A549 (cell line): ENCODE results near the gene TP53INP2. TPM values are rescaled to one million over a fixed set of nuclear protein-coding genes. Genes with fewer than 3 reads are reported as not detected.
"Not testable (repeated sequence)": the region's sequence is repeated elsewhere in the genome, so short reads cannot be mapped to it uniquely, and the experiment has no call there.

ENCODE experiments used
- ATAC-seq, 2 experiments: fragments of 200-7000 bp in 1 of 2; fragments of >200 bp in 1 of 2; cut with Nextera tagmentation in 1 of 2; cut with Tn5 transposase in 1 of 2; 3 replicates each; pipeline versions ENCODE4 v1.8.0 to v1.9.1; 2018 to 2020; ENCODE audit warnings: mild to moderate bottlenecking in 1 of 2, moderate library complexity in 1 of 2
- CTCF ChIA-PET: fragments of 300-600 bp; sonication (Branson Sonifier 250); formaldehyde crosslinking; extraction: SDS; loops from one replicate; lab custom pipeline; 2021; ENCODE audit warnings: antibody characterized with exemption, inconsistent platforms; lab: Yijun Ruan, JAX
- POLR2A ChIA-PET: fragments of 350-600 bp; formaldehyde crosslinking; extraction: SDS; loops from one replicate; lab custom pipeline; 2021; ENCODE audit warnings: antibody characterized with exemption, inconsistent platforms; lab: Yijun Ruan, JAX
- DNase-seq, 2 experiments: peaks; one replicate each; pipeline versions ENCODE4 v3.0.0 to v3.0.0-alpha.2; 2011 to 2016; ENCODE audit warnings: low read depth in 1 of 2, low spot score in 1 of 2
- FAIRE-seq: peaks from 2 replicates; lab custom pipeline; 2011; peaks lifted over from hg19 to GRCh38; lab: Jason Lieb, UNC
- H3K27ac ChIP-seq, 2 experiments: fragments of >200 bp; sonication (Bioruptor Twin); formaldehyde crosslinking; 3 replicates each; pipeline ENCODE4 v1.5.1; 2016 to 2017
- H3K4me1 ChIP-seq: fragments of >200 bp; sonication (Bioruptor Twin); formaldehyde crosslinking; 3 replicates; pipeline ENCODE4 v1.6.1; 2016
- H3K4me2 ChIP-seq: fragments of >200 bp; sonication (Bioruptor Twin); formaldehyde crosslinking; 3 replicates; pipeline ENCODE4 v1.6.1; 2016
- H3K4me3 ChIP-seq: fragments of >200 bp; sonication (Bioruptor Twin); formaldehyde crosslinking; 3 replicates; pipeline ENCODE4 v1.5.1; 2016
- H3K9me3 ChIP-seq: fragments of >200 bp; sonication (Bioruptor Twin); formaldehyde crosslinking; 3 replicates; pipeline ENCODE4 v1.6.1; 2016
- CBX8 ChIP-seq: fragments of 200-600 bp; sonication (generic); IDR thresholded peaks from 2 replicates; pipeline ENCODE4 v1.6.1; 2016
- CEBPB ChIP-seq, 2 experiments: fragments of >200 bp in 1 of 2; sonication (Bioruptor Twin) in 1 of 2; formaldehyde crosslinking in 1 of 2; IDR thresholded peaks; 2 replicates each; pipeline ENCODE4 v1.6.1; 2012 to 2016
- CHD2 ChIP-seq: fragments of 150-350 bp; IDR thresholded peaks from 2 replicates; pipeline ENCODE4 v1.6.1; 2014; ENCODE audit warnings: low read length; ENCODE audit not compliant: partially characterized antibody
- CHD4 ChIP-seq: fragments of 200-600 bp; sonication (generic); IDR thresholded peaks from 2 replicates; pipeline ENCODE4 v1.6.1; 2016; ENCODE audit warnings: antibody characterized with exemption, mild to moderate bottlenecking, borderline replicate concordance
- EHMT2 ChIP-seq: fragments of 200-600 bp; sonication (generic); IDR thresholded peaks from 2 replicates; pipeline ENCODE4 v1.6.1; 2016; ENCODE audit warnings: antibody characterized with exemption, low read depth, mild to moderate bottlenecking, moderate library complexity
- FOSL2 ChIP-seq, 2 experiments: fragments of 450-650 bp in 1 of 2; fragments of >200 bp in 1 of 2; sonication (Bioruptor Twin) in 1 of 2; formaldehyde crosslinking; IDR thresholded peaks; 2 replicates each; pipeline versions ENCODE4 v1.5.0 to v1.6.1; 2016 to 2020; ENCODE audit warnings: mild to moderate bottlenecking in 1 of 2, moderate library complexity in 1 of 2
- JUN ChIP-seq, 2 experiments: fragments of >200 bp; sonication (Bioruptor Twin); formaldehyde crosslinking; IDR thresholded peaks; 2 replicates in 1 of 2; 3 replicates in 1 of 2; pipeline ENCODE4 v1.6.1; 2016 to 2017
- JUNB ChIP-seq: fragments of >200 bp; sonication (Bioruptor Twin); formaldehyde crosslinking; IDR thresholded peaks from 2 replicates; pipeline ENCODE4 v1.6.1; 2016
- KDM1A ChIP-seq: fragments of 200-600 bp; sonication (generic); IDR thresholded peaks from 2 replicates; pipeline ENCODE4 v1.6.1; 2016; ENCODE audit warnings: low read depth, mild to moderate bottlenecking
- KDM5A ChIP-seq: fragments of 200-600 bp; sonication (generic); IDR thresholded peaks from 2 replicates; pipeline ENCODE4 v1.6.1; 2016; ENCODE audit warnings: antibody characterized with exemption, mild to moderate bottlenecking
- MAFK ChIP-seq: fragments of 450-650 bp; IDR thresholded peaks from 2 replicates; pipeline ENCODE4 v1.6.1; 2014; ENCODE audit not compliant: partially characterized antibody
- RAD21 ChIP-seq, 2 experiments: fragments of >200 bp in 1 of 2; sonication (Bioruptor Twin) in 1 of 2; formaldehyde crosslinking in 1 of 2; IDR thresholded peaks in 1 of 2; conservative IDR thresholded peaks in 1 of 2; 2 replicates in 1 of 2; 3 replicates in 1 of 2; pipeline ENCODE4 v1.6.1; 2012 to 2018; ENCODE audit warnings: inconsistent platforms in 1 of 2
- TP53 ChIP-seq: fragments of 250-450 bp; sonication (Bioruptor Pico); IDR thresholded peaks from 2 replicates; pipeline ENCODE4 v1.5.0; 2021; ENCODE audit warnings: mild to moderate bottlenecking, moderate library complexity
- ZNF302 ChIP-seq: fragments of 250-450 bp; sonication (Bioruptor Pico); IDR thresholded peaks from 2 replicates; pipeline ENCODE4 v1.9.0; 2021; ENCODE audit warnings: inconsistent platforms, mild to moderate bottlenecking, moderate library complexity
- WGBS: methylation state at CpG from one replicate; pipeline ENCODE4 v1.1.6; 2017; ENCODE audit errors: missing lambda C conversion rate; 5-methylcytosine and 5-hydroxymethylcytosine counted together
- polyA plus RNA-seq, 4 experiments: library from polyadenylated mRNA; depleted of rRNA in 3 of 4; stranded (reverse); fragments of >200 nt; fragmentation: RNase III in 1 of 4; extraction: RNeasy Plus Mini Kit Qiagen cat#74134 plus additional on column Dnase treatment in 1 of 4; gene quantifications; 2 replicates in 3 of 4; 3 replicates in 1 of 4; pipeline ENCODE4 v1.2.3, GENCODE V29; 2011 to 2017
- TF ChIP-seq, protein P1 (sequence below): fragments of 450-650 bp; IDR thresholded peaks from 2 replicates; pipeline ENCODE4 v1.6.1; 2014; ENCODE audit warnings: antibody characterized with exemption
- TF ChIP-seq, protein P2 (sequence below): IDR thresholded peaks from 2 replicates; pipeline ENCODE4 v1.6.1; 2012

Gene TP53INP2
- polyA plus RNA-seq, 2 of the 4 experiments (the other 2 are of a cell fraction), result 2.2 to 4.5 TPM

DNA sequence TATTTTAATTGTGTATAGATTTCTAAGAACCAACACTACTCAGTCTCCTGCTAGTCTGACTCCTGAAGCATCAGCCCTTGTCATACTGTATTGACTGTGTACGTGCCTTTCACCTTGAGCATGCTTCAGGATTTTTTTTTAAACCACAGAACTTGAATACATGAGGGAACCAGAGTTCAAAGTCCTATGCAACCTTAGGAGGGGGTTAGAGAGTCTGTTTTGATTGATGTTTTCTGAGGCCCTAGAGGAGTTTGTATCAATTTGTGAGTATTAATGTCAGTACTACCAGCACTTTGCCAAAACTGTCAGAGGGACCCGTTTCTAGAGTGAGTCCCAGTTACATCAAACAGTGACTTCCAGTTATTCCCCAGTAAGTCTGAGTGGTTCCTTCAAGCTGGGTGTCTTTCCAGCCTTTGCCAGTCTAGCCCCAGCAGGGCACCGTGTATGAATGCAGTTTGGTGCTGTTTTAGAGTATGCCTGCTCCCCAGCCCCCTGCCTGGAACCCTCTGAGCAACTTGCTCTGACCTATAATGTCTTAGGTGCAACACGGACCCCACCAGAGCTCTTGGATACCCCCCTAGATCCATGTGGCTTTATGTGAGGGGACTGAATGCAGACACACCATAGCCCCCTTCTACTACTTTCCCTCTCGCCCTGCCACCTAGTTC lies 8.5 kb downstream of the TP53INP2 start (continued):
- TF ChIP-seq ZNF302 (CRISPR knock-in tag), result no peak
- TF ChIP-seq, all 56 proteins: peak for 0

DNA sequence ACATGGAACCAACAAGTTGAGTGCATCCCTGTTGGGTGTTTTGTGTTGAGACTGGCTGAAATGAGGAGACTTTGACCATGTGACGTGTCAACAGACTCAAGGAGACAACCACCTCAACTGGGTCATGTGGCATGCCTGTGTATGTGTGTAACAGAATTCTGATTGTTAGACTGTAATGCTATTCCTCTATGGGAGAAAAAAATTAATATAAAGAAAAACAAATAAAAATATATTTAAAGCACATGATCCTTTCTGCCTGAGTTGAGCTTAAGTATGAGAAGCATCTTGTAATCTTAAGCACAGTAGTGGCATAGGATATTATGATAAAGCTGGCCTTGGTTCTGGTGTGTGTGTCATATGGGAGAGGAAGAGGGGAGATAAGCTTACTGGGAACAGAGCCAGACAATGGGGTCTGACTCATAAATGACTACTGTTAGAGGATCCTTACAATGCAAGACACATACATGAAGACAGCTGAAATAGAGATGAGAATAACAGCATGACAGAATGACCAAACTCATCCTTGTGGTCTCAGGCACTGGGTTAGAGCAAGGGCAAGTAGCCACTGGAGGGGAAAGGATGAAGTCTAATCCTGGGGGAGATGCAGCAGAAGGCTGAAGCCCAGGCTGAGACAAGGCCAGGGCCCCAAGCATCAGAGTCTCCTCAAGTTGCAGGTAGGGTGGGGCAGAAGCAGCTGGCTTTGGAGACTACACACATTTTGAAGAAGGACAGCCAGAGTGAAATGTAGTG lies 9.2 kb downstream of the TP53INP2 start:
- peak; percentile 7 to 21; a peak in 5 of 6 replicates for ATAC-seq
- H3K4me2 ChIP-seq, result peak overlapping the region; percentile 23; the same call in 2 of the 3 replicates
- FAIRE-seq, result no peak
- H3K4me3 ChIP-seq, result no peak overlapping the region
- TF ChIP-seq, protein P1, sequence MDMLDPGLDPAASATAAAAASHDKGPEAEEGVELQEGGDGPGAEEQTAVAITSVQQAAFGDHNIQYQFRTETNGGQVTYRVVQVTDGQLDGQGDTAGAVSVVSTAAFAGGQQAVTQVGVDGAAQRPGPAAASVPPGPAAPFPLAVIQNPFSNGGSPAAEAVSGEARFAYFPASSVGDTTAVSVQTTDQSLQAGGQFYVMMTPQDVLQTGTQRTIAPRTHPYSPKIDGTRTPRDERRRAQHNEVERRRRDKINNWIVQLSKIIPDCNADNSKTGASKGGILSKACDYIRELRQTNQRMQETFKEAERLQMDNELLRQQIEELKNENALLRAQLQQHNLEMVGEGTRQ, result 0 out of 2 replicates have a peak, but pooled peaks have one; percentile 37
- TF ChIP-seq FOSL2 (IDR thresholded peaks at IDR 0.05), result peak; percentile 52; the same call in 1 of the 2 replicates
- peak; percentile 81 for TF ChIP-seq FOSL2 (CRISPR knock-in tag; IDR thresholded peaks at IDR 0.05)
- TF ChIP-seq, protein P2, sequence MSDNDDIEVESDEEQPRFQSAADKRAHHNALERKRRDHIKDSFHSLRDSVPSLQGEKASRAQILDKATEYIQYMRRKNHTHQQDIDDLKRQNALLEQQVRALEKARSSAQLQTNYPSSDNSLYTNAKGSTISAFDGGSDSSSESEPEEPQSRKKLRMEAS, result no peak
- 0 out of 2 replicates have a peak, but pooled peaks have one; percentile 40 for TF ChIP-seq JUNB
- no peak for TF ChIP-seq CHD2
- CTCF ChIA-PET, result interaction anchor here (0.5 to 2.3 kb wide), 10 partner anchors 9 to 401 kb away, joined by 3 to 13 read pairs (median 4); partner anchors contain the start of gene TP53INP2
- DNase-seq, result peak; percentile 64 to 76
- 0 out of 6 replicates have a peak overlapping the region, but pooled peaks of 1 of the 2 experiments have one; percentile 30 for H3K27ac ChIP-seq
- POLR2A ChIA-PET, result interaction anchor here (0.5 to 1.1 kb wide), 4 partner anchors 9 to 198 kb away, joined by 3 to 4 read pairs (median 4); partner anchors contain the start of genes DYNLRB1, PIGU and TP53INP2
- peaks cover 30% of the 10 kb centered on the region for H3K4me1 ChIP-seq
- 76% methylated on average over 1 of the region's 1 CpG for WGBS
- H3K9me3 ChIP-seq, result no peaks in the 10 kb centered on the region

DNA sequence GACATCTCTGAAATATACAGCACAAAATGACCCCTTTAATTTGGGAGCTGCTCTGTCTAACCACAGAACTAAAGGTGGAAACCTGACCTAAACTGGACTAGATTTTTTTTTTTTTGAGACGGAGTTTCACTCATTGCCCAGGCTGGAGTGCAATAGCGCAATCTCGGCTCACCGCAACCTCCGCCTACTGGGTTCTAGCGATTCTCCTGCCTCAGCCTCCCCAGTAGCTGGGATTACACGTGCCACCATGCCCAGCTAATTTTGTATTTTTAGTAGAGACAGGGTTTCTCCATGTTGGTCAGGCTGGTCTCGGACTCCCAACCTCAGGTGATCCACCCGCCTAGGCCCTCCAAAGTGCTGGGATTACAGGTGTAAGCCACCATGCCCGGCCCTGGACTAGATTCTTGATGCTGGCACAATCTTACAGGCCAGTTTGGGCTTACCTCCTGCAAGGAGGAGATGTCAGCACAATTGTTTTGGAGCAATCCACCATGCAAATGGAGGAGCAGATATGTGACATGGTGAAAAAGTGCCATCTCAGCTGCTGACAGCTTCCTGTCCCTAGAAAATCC lies 9.9 kb downstream of the TP53INP2 start:
- peak overlapping the region; percentile 14; the same call in 1 of the 3 replicates for H3K4me2 ChIP-seq
- CTCF ChIA-PET, result interaction anchor here (0.5 to 2.0 kb wide), 5 partner anchors 9 to 401 kb away, joined by 3 to 13 read pairs (median 5); no protein-coding TSS in a partner anchor

DNA sequence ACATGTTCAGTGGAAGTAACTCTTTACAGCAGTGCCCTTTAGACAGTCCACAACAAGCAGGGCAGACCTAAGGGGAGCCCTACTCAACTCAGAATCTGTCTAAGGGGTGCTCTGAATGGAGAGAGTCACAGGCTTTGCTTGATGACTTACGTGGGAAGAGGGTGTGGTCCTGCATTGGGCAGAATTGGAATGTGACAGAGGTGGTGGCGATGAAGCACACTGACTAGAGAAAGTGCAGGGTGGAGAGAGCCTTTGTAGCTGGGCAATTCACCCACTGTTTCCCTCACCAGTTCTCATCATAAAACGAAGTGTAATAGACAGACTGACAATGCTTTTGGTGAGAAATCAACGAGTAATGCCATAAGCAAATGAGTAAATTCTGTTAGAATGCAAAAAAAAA lies 11.2 kb downstream of the TP53INP2 start:
- DNase-seq, result no peak
- WGBS, result 84% methylated on average over 4 of the region's 4 CpGs
- TF ChIP-seq CEBPB (IDR thresholded peaks at IDR 0.05), result no peak
- TF ChIP-seq CHD4, result no peak
- no peak for TF ChIP-seq CBX8
- no peak for TF ChIP-seq EHMT2
- TF ChIP-seq JUN (IDR thresholded peaks at IDR 0.05), result no peak
- no peak for TF ChIP-seq TP53 (CRISPR knock-in tag)
- TF ChIP-seq, protein P1, result no peak
- no peak for TF ChIP-seq KDM1A
- no peak for TF ChIP-seq KDM5A
- TF ChIP-seq RAD21 (conservative IDR thresholded peaks at IDR 0.05 in 1 of 2, IDR thresholded peaks at IDR 0.05 in 1 of 2), result no peak

More for the DNA sequence above, 9.9 kb downstream of the TP53INP2 start:
- not testable (repeated sequence) for ATAC-seq, H3K9me3 ChIP-seq, H3K4me3 ChIP-seq, H3K27ac ChIP-seq, FAIRE-seq, DNase-seq
- WGBS, result 90% methylated on average over 10 of the region's 10 CpGs
- peaks cover 30% of the 10 kb centered on the region for H3K4me1 ChIP-seq
- POLR2A ChIA-PET, result interaction anchor here (0.6 to 1.1 kb wide), 3 partner anchors 10 to 198 kb away, joined by 3 to 4 read pairs (median 3); partner anchors contain the start of genes DYNLRB1, PIGU and TP53INP2
- TF ChIP-seq MAFK, result peak; percentile 4

More for the DNA sequence above, 11.2 kb downstream of the TP53INP2 start:
- no peak for FAIRE-seq
- H3K27ac ChIP-seq, result no peak overlapping the region
- H3K9me3 ChIP-seq, result no peaks in the 10 kb centered on the region
- H3K4me3 ChIP-seq, result no peak overlapping the region
- ATAC-seq, result no peak
- H3K4me1 ChIP-seq, result peaks cover 27% of the 10 kb centered on the region
- POLR2A ChIA-PET, result no interaction called here
- CTCF ChIA-PET, result interaction anchor here (0.9 to 1.3 kb wide), 2 partner anchors 140 to 403 kb away, joined by 3 read pairs; no protein-coding TSS in a partner anchor
- no peak overlapping the region for H3K4me2 ChIP-seq
